Measurements from ENCODE around the gene STMP1.

Gene STMP1

GRCh38 chr7:135645296-135645904 lies 16.9 kb upstream of the STMP1 start:
- Histone ChIP-seq H3K27ac (ENCODE audit: low read depth, low read length) (no peak overlapping the region), H3K36me3 (ENCODE audit: insufficient read depth, low read length) (peaks cover 94% of the 10 kb centered on the region), H3K4me1 (ENCODE audit: insufficient read depth, low read length) (no peaks in the 10 kb centered on the region), H3K27me3 (ENCODE audit: insufficient read depth, low read length) (no peaks in the 10 kb centered on the region), H3K9ac (ENCODE audit: low read depth, low read length) (no peak overlapping the region), H3K9me3 (ENCODE audit: insufficient read depth, low read depth, low read length) (no peaks in the 10 kb centered on the region), H3K4me3 (ENCODE audit: low read length) (no peak overlapping the region)
- WGBS = 77% methylated on average over 6 of the region's 6 CpGs

GRCh38 chr7:135647755-135648154 lies 14.6 kb upstream of the STMP1 start:
- no peaks in the 10 kb centered on the region for H3K4me1 ChIP-seq (ENCODE audit: insufficient read depth, low read length)
- no peak overlapping the region for H3K27ac ChIP-seq (ENCODE audit: low read depth, low read length)
- H3K9ac ChIP-seq (ENCODE audit: low read depth, low read length) = no peak overlapping the region
- no CpG with 5 or more reads among the region's 1 CpG for WGBS
- H3K9me3 ChIP-seq (ENCODE audit: insufficient read depth, low read depth, low read length) = no peaks in the 10 kb centered on the region
- H3K36me3 ChIP-seq (ENCODE audit: insufficient read depth, low read length) = peaks cover 78% of the 10 kb centered on the region
- no peak overlapping the region for H3K4me3 ChIP-seq (ENCODE audit: low read length)
- no peaks in the 10 kb centered on the region for H3K27me3 ChIP-seq (ENCODE audit: insufficient read depth, low read length)

DNA sequence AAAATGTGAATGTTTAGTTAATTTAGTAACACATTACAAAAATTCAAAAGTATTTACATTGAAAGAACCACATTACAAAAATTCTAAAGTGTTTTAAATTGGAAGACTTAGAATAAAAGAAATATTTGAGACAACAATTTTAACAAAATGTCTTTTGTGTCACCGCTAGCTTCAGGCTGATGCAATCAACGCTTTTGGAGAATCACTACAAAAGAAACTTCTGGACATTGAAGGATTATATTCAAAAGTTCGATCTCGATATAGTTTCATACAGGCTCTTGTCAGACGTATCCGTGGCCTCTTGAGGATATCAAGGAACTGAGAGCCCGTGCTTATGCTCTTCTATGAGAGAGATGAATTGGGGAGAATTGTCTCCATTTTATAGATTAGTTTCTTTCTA lies 14.1 kb upstream of the STMP1 start:
- no peak overlapping the region for H3K4me3 ChIP-seq (ENCODE audit: low read length)
- no peak overlapping the region for H3K27ac ChIP-seq (ENCODE audit: low read depth, low read length)
- 0 out of 2 replicates have a peak, but pooled peaks cover 3% of the 10 kb centered on the region for H3K4me1 ChIP-seq (ENCODE audit: insufficient read depth, low read length)
- H3K36me3 ChIP-seq (ENCODE audit: insufficient read depth, low read length) = peaks cover 73% of the 10 kb centered on the region
- no peak overlapping the region for H3K9ac ChIP-seq (ENCODE audit: low read depth, low read length)
- 98% methylated on average over 7 of the region's 7 CpGs for WGBS
- no peaks in the 10 kb centered on the region for H3K9me3 ChIP-seq (ENCODE audit: insufficient read depth, low read depth, low read length)
- no peaks in the 10 kb centered on the region for H3K27me3 ChIP-seq (ENCODE audit: insufficient read depth, low read length)

- H3K27ac ChIP-seq (ENCODE audit: low read depth, low read length) = peak overlapping the region; percentile 30; the same call in 1 of the 2 replicates
- H3K36me3 ChIP-seq (ENCODE audit: insufficient read depth, low read length) = peaks cover 45% of the 10 kb centered on the region
- H3K4me1 ChIP-seq (ENCODE audit: insufficient read depth, low read length) = 0 out of 2 replicates have a peak, but pooled peaks cover 6% of the 10 kb centered on the region
- no peak overlapping the region for H3K9ac ChIP-seq (ENCODE audit: low read depth, low read length)
- H3K4me3 ChIP-seq (ENCODE audit: low read length) = no peak overlapping the region
- no peaks in the 10 kb centered on the region for H3K9me3 ChIP-seq (ENCODE audit: insufficient read depth, low read depth, low read length)
- WGBS = 90% methylated on average over 15 of the region's 15 CpGs
- no peaks in the 10 kb centered on the region for H3K27me3 ChIP-seq (ENCODE audit: insufficient read depth, low read length)
These were observed 11.3 kb upstream of the STMP1 start for GRCh38 chr7:135650831-135651573.

GRCh38 chr7:135653340-135654080 lies 8.8 kb upstream of the STMP1 start:
- no peak overlapping the region for H3K4me3 ChIP-seq (ENCODE audit: low read length)
- H3K9me3 ChIP-seq (ENCODE audit: insufficient read depth, low read depth, low read length) = no peaks in the 10 kb centered on the region
- no peak overlapping the region for H3K27ac ChIP-seq (ENCODE audit: low read depth, low read length)
- H3K36me3 ChIP-seq (ENCODE audit: insufficient read depth, low read length) = peaks cover 20% of the 10 kb centered on the region
- H3K9ac ChIP-seq (ENCODE audit: low read depth, low read length) = no peak overlapping the region
- 89% methylated on average over 10 of the region's 12 CpGs for whole genome bisulfite sequencing
- H3K4me1 ChIP-seq (ENCODE audit: insufficient read depth, low read length) = 0 out of 2 replicates have a peak, but pooled peaks cover 6% of the 10 kb centered on the region
- no peaks in the 10 kb centered on the region for H3K27me3 ChIP-seq (ENCODE audit: insufficient read depth, low read length)

GRCh38 chr7:135658564-135658963 lies 3.8 kb upstream of the STMP1 start:
- Histone ChIP-seq H3K4me1 (ENCODE audit: insufficient read depth, low read length) (0 out of 2 replicates have a peak, but pooled peaks cover 4% of the 10 kb centered on the region), H3K9me3 (ENCODE audit: insufficient read depth, low read depth, low read length) (no peaks in the 10 kb centered on the region), H3K27ac (ENCODE audit: low read depth, low read length) (no peak overlapping the region), H3K4me3 (ENCODE audit: low read length) (no peak overlapping the region), H3K9ac (ENCODE audit: low read depth, low read length) (no peak overlapping the region), H3K36me3 (ENCODE audit: insufficient read depth, low read length) (no peaks in the 10 kb centered on the region), H3K27me3 (ENCODE audit: insufficient read depth, low read length) (no peaks in the 10 kb centered on the region)
- WGBS = 94% methylated on average over 4 of the region's 5 CpGs

DNA sequence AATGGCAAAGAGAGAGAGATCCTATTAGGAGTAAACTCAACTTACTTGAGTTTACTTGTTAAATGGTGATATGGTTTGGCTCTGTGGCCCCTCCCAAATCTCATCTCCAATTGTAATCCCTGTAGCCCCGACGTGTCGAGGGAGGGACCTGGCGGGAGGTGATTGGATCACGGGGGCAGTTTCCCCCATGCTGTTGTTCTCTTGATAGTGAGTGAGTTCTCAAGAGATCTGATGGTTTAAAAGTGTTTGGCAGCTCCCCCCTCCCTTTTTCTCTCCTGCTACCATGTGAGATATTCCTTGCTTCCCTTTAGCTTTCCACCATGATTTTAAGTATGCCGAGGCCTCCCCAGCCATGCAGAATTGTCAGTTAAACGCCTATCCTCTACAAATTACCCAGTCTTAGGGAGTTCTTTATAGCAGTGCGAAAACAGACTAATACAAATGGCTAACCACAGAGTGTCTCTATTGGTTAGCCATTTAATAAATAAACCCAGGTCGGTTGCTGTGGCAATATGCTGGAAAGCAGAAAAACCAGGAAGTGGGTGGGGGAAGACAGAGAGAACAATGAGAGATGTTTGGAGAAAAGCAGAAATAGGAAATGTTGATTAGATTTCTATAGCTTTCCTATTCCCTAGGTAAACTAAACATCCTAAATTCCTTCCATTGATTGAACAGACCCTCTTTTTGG lies 3.0 kb upstream of the STMP1 start:
- Histone ChIP-seq H3K9ac (ENCODE audit: low read depth, low read length) (no peak overlapping the region), H3K36me3 (ENCODE audit: insufficient read depth, low read length) (no peaks in the 10 kb centered on the region), H3K27ac (ENCODE audit: low read depth, low read length) (no peak overlapping the region), H3K4me1 (ENCODE audit: insufficient read depth, low read length) (0 out of 2 replicates have a peak, but pooled peaks cover 3% of the 10 kb centered on the region), H3K27me3 (ENCODE audit: insufficient read depth, low read length) (no peaks in the 10 kb centered on the region), H3K4me3 (ENCODE audit: low read length) (no peak overlapping the region), H3K9me3 (ENCODE audit: insufficient read depth, low read depth, low read length) (no peaks in the 10 kb centered on the region)
- WGBS = 89% methylated on average over 9 of the region's 9 CpGs

DNA sequence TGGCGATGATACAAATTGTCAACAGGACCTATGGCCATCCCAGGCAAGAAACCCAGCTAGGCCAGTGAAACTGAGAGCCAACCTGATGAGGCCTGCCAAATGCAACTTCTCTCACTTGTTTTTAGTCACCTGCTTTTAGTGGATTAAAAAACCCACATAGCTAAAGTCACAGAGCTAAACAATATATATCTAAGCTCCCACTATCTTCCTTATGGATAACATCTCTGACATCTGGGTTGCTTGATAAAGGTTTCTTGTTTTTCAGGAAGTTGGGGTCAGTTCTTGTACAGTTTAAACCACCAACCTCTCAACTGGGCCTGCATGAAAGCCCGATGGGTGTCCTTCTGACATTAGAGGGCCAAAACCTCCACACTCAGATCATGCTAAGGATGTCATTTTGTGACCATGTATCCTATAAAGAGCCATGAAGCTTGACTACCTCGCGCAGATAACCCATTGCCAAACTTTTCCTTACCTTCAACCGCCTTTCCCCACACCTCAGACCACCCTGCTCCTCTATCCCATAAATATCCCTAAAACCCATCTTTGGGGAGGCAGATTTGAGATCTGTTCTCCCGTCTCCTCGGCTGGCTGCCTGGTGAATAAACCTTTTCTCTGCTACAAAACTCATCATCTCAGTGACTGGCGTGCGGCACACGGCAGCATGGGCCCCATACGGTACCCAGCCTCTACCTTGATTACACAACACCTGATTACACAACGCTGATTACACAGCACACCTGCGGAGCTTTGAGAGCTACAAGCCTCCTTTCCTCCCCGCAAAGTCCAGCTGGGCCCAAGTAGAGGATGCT lies 797 bp upstream of the STMP1 start:
- 77% methylated on average over 14 of the region's 14 CpGs for WGBS
- peak overlapping the region; percentile 52 for H3K9ac ChIP-seq (ENCODE audit: low read depth, low read length)
- 0 out of 2 replicates have a peak, but pooled peaks cover 3% of the 10 kb centered on the region for H3K4me1 ChIP-seq (ENCODE audit: insufficient read depth, low read length)
- H3K27me3 ChIP-seq (ENCODE audit: insufficient read depth, low read length) = no peaks in the 10 kb centered on the region
- no peaks in the 10 kb centered on the region for H3K9me3 ChIP-seq (ENCODE audit: insufficient read depth, low read depth, low read length)
- H3K27ac ChIP-seq (ENCODE audit: low read depth, low read length) = peak overlapping the region; percentile 9; the same call in 1 of the 2 replicates
- H3K36me3 ChIP-seq (ENCODE audit: insufficient read depth, low read length) = no peaks in the 10 kb centered on the region
- peak overlapping the region; percentile 99 for H3K4me3 ChIP-seq (ENCODE audit: low read length)

DNA sequence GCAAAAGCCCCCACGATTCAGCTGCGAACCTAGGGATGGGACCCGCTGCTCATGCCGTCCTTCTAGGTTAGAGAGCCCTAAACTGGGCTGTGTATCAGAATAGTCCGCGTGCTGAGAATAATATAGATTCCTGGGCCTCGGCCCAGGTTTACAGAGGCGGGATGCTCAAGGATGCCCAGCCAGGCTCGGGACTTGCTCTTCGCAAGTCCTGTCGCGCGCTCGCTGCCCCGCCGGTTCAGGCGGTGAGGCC lies 266 bp upstream of the STMP1 start:
- peak overlapping the region; percentile 9; the same call in 1 of the 2 replicates for H3K27ac ChIP-seq (ENCODE audit: low read depth, low read length)

GRCh38 chr7:135664046-135664589 lies 1.8 kb downstream of the STMP1 start:
- no peak overlapping the region for H3K9ac ChIP-seq (ENCODE audit: low read depth, low read length)

More for the DNA sequence above, 266 bp upstream of the STMP1 start:
- no peaks in the 10 kb centered on the region for H3K9me3 ChIP-seq (ENCODE audit: insufficient read depth, low read depth, low read length)
- H3K4me3 ChIP-seq (ENCODE audit: low read length) = peak overlapping the region; percentile 99
- H3K9ac ChIP-seq (ENCODE audit: low read depth, low read length) = peak overlapping the region; percentile 52
- no peaks in the 10 kb centered on the region for H3K36me3 ChIP-seq (ENCODE audit: insufficient read depth, low read length)
- H3K4me1 ChIP-seq (ENCODE audit: insufficient read depth, low read length) = 0 out of 2 replicates have a peak, but pooled peaks cover 3% of the 10 kb centered on the region
- no peaks in the 10 kb centered on the region for H3K27me3 ChIP-seq (ENCODE audit: insufficient read depth, low read length)
- WGBS = 15% methylated on average over 17 of the region's 17 CpGs

More at GRCh38 chr7:135664046-135664589, 1.8 kb downstream of the STMP1 start:
- H3K4me1 ChIP-seq (ENCODE audit: insufficient read depth, low read length) = 0 out of 2 replicates have a peak, but pooled peaks cover 3% of the 10 kb centered on the region
- no peaks in the 10 kb centered on the region for H3K27me3 ChIP-seq (ENCODE audit: insufficient read depth, low read length)
- no peak overlapping the region for H3K27ac ChIP-seq (ENCODE audit: low read depth, low read length)
- no peaks in the 10 kb centered on the region for H3K9me3 ChIP-seq (ENCODE audit: insufficient read depth, low read depth, low read length)
- H3K36me3 ChIP-seq (ENCODE audit: insufficient read depth, low read length) = no peaks in the 10 kb centered on the region
- 83% methylated on average over 3 of the region's 3 CpGs for WGBS
- peak overlapping the region; percentile 99; the same call in 1 of the 2 replicates for H3K4me3 ChIP-seq (ENCODE audit: low read length)
